K562 (cell line): ENCODE results near the gene IRAK2. TPM values are rescaled to one million over a fixed set of nuclear protein-coding genes. Genes with fewer than 3 reads are reported as not detected.

Experiments used
- ATAC-seq: fragments of 200-7000 bp; cut with Tn5 transposase; 3 replicates; pipeline ENCODE4 v1.9.1; 2020; ENCODE audit warnings: moderate library complexity
- BruUV-seq: library from RNA; stranded (reverse); fragments of 400-500 nt; replicated peaks from 2 replicates; lab custom pipeline; 2021; lab: Mats Ljungman, UMichigan
- CTCF ChIA-PET: fragments of 300-600 bp; formaldehyde crosslinking; extraction: SDS; loops from one replicate; lab custom pipeline; 2021; ENCODE audit warnings: low intra/inter-chr PET ratio; lab: Yijun Ruan, JAX
- POLR2A ChIA-PET: fragments of 300-600, 350-650 bp; sonication (Branson Sonifier 250); formaldehyde crosslinking; extraction: SDS; loops from one replicate; lab custom pipeline; 2021; ENCODE audit warnings: antibody characterized with exemption, inconsistent platforms; lab: Yijun Ruan, JAX
- DNase-seq, 4 experiments: peaks; one replicate each; pipeline versions ENCODE4 v3.0.0 to v3.0.0-alpha.2; 2011 to 2018; ENCODE audit warnings: low spot score in 3 of 4, mixed read lengths in 3 of 4; ENCODE audit errors: extremely low read depth in 1 of 4
- FAIRE-seq: peaks from 2 replicates; lab custom pipeline; 2011; peaks lifted over from hg19 to GRCh38; lab: Jason Lieb, UNC
- H2AFZ ChIP-seq: 2 replicates; pipeline ENCODE4 v1.6.0; 2011; ENCODE audit warnings: low read depth, low read length, control low read depth, inconsistent platforms
- H3K27ac ChIP-seq: fragments of 200-600 bp; 3 replicates; pipeline ENCODE4 v1.8.0; 2011; ENCODE audit warnings: low read depth, mild to moderate bottlenecking, control low read depth, inconsistent platforms, low read length, moderate library complexity, mixed read lengths; ENCODE audit errors: extremely low read depth
- H3K27me3 ChIP-seq, 2 experiments: fragments of 300-600 bp in 1 of 2; 2 replicates in 1 of 2; 3 replicates in 1 of 2; pipeline versions ENCODE4 v1.6.0 to v1.8.0; 2011; ENCODE audit warnings: inconsistent platforms in 2 of 2, low read length in 2 of 2, mild to moderate bottlenecking in 1 of 2, mixed read lengths in 1 of 2, moderate library complexity in 1 of 2; ENCODE audit not compliant: control insufficient read depth in 2 of 2, insufficient read depth in 2 of 2
- H3K36me3 ChIP-seq: fragments of 300-600 bp; 3 replicates; pipeline ENCODE4 v1.8.0; 2011; ENCODE audit warnings: mild to moderate bottlenecking, low read length, inconsistent platforms; ENCODE audit not compliant: control insufficient read depth, insufficient read depth
- H3K4me1 ChIP-seq, 2 experiments: fragments of 200-600 bp in 1 of 2; replicated peaks in 1 of 2; 2 replicates in 1 of 2; 3 replicates in 1 of 2; pipeline versions ENCODE4 v1.5.1 to v1.8.0; 2011; ENCODE audit warnings: inconsistent platforms in 2 of 2, low read length in 2 of 2, mild to moderate bottlenecking in 1 of 2, mixed read lengths in 1 of 2, moderate library complexity in 1 of 2; ENCODE audit not compliant: control insufficient read depth in 2 of 2, insufficient read depth in 2 of 2
- H3K4me2 ChIP-seq: 2 replicates; pipeline ENCODE4 v1.6.1; 2011; ENCODE audit warnings: low read length, control low read depth, inconsistent platforms, mixed read lengths; ENCODE audit not compliant: insufficient read depth
- H3K4me3 ChIP-seq: fragments of 200-600 bp; sonication (generic), shearing (Covaris generic); 2 replicates; pipeline ENCODE4 v1.5.1; 2016; ENCODE audit warnings: control low read depth, inconsistent platforms
- H3K79me2 ChIP-seq: fragments of 200-600 bp; 3 replicates; pipeline ENCODE4 v1.8.0; 2011; ENCODE audit warnings: low read length, inconsistent platforms; ENCODE audit not compliant: control insufficient read depth, insufficient read depth
- H3K9ac ChIP-seq, 2 experiments: 2 replicates each; pipeline versions ENCODE4 v1.6.0 to v1.6.1; 2011; ENCODE audit warnings: low read depth in 2 of 2, low read length in 2 of 2, control low read depth in 1 of 2, inconsistent platforms in 1 of 2, mild to moderate bottlenecking in 1 of 2, mixed read lengths in 1 of 2; ENCODE audit not compliant: insufficient read depth in 1 of 2
- H3K9me1 ChIP-seq: one replicate; pipeline ENCODE4 v1.6.0; 2011; ENCODE audit warnings: inconsistent platforms, mild to moderate bottlenecking, low read length, moderate library complexity; ENCODE audit not compliant: control insufficient read depth, insufficient read depth
- H3K9me3 ChIP-seq: replicated peaks from 2 replicates; pipeline ENCODE4 v1.5.1; 2011; ENCODE audit warnings: low read depth, low read length, inconsistent platforms; ENCODE audit not compliant: control insufficient read depth, insufficient read depth
- H4K20me1 ChIP-seq: replicated peaks from 2 replicates; pipeline ENCODE4 v1.6.1; 2011; ENCODE audit warnings: low read length, inconsistent platforms, mixed read lengths; ENCODE audit not compliant: control insufficient read depth, insufficient read depth
- CBFA2T2 ChIP-seq: fragments of 450-650 bp; conservative IDR thresholded peaks from 2 replicates; pipeline ENCODE4 v1.6.1; 2017; ENCODE audit warnings: mild to moderate bottlenecking
- CBFA2T3 ChIP-seq: fragments of 450-650 bp; IDR thresholded peaks from 2 replicates; pipeline ENCODE4 v1.6.1; 2017
- ZC3H4 ChIP-seq: sonication (generic); formaldehyde crosslinking; IDR thresholded peaks from 2 replicates; pipeline ENCODE4 v1.9.0; 2021; ENCODE audit warnings: missing genetic modification reagents, borderline replicate concordance
- WGBS: fragments of 100-300 bp; shearing (Covaris generic); methylation state at CpG from one replicate; pipeline ENCODE4 v1.1.6; 2016; ENCODE audit warnings: low coverage, mixed read lengths; ENCODE audit not compliant: insufficient coverage; ENCODE audit errors: missing lambda C conversion rate; 5-methylcytosine and 5-hydroxymethylcytosine counted together
- in situ Hi-C: fragments of 300-500 bp; cut with MboI; formaldehyde crosslinking; loops from 4 replicates; pipeline ENCODE4 v1.15.0; 2018; ENCODE audit warnings: inconsistent platforms, mixed read lengths
- intact Hi-C: fragments of 100-400 bp; cut with micrococcal nuclease; formaldehyde crosslinking; loops from 2 replicates; pipeline ENCODE4 v1.14.2; 2022
- polyA plus RNA-seq, 8 experiments: library from polyadenylated mRNA; depleted of rRNA in 4 of 8; stranded (reverse) in 5 of 8; unstranded in 3 of 8; fragments of >200 nt; fragmentation: Nextera tagmentation in 2 of 8; fragmentation: Illumina TruSeq in 1 of 8; extraction: Ambion mirVana in 2 of 8; extraction: Trizol in 1 of 8; gene quantifications; 2 replicates each; pipeline versions ENCODE4 v1.2.1 to v1.2.3, GENCODE V29; 2011 to 2014; ENCODE audit warnings: inconsistent platforms in 1 of 8, missing spikeins in 1 of 8
- total RNA-seq, 7 experiments: library from RNA; depleted of rRNA in 6 of 7; stranded (reverse); fragments of >200 nt in 6 of 7; fragmentation: Illumina TruSeq in 2 of 7; extraction: Trizol in 2 of 7; gene quantifications; 2 replicates each; pipeline versions ENCODE4 v1.2.1 to v1.2.3, GENCODE V29; 2011 to 2021; ENCODE audit warnings: low replicate concordance in 1 of 7
- TF ChIP-seq, protein P1 (sequence below): conservative IDR thresholded peaks from 2 replicates; pipeline ENCODE4 v1.6.1; 2011; ENCODE audit warnings: low read depth, mild to moderate bottlenecking, low read length; ENCODE audit not compliant: control insufficient read depth

The IRAK2 gene
- total and polyA plus RNA-seq, 9 of the 15 experiments (the other 6 are each of a cell fraction or from before 2014, with no cell fraction given), result 0.42 to 4.4 (median 2.7) TPM

DNA sequence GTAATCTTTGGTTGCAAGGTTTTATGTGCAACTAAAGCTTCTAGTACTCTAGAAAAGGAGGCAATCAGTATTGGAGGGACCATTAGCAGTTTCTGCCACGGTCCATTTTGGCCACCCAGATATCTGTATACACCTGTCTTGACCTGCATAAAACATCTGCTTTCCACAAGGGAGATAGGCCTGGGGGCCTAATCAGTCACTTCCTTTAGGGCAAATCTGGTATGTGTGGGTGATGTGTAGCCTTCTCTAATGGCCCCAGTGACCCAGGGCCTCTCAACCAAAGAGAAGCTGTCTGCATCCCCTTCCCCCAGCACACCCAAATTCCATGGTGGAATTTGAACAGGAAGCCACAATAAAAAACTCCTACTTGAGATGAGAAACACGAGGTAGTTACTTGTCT lies 19.5 kb downstream of the IRAK2 start:
- POLR2A ChIA-PET, result interaction anchor here (0.6 to 2.4 kb wide), 3 partner anchors 10 to 36 kb away, joined by 3 to 7 read pairs (median 6); no protein-coding TSS in a partner anchor
- 18% methylated on average over 2 of the region's 2 CpGs for WGBS
- peak; percentile 54 for TF ChIP-seq CBFA2T3
- TF ChIP-seq ZC3H4, result no peak
- TF ChIP-seq, protein P1, sequence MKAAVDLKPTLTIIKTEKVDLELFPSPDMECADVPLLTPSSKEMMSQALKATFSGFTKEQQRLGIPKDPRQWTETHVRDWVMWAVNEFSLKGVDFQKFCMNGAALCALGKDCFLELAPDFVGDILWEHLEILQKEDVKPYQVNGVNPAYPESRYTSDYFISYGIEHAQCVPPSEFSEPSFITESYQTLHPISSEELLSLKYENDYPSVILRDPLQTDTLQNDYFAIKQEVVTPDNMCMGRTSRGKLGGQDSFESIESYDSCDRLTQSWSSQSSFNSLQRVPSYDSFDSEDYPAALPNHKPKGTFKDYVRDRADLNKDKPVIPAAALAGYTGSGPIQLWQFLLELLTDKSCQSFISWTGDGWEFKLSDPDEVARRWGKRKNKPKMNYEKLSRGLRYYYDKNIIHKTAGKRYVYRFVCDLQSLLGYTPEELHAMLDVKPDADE, result no peak
- TF ChIP-seq CBFA2T2, result 0 out of 2 replicates have a peak, but pooled peaks have one; percentile 6
- Histone ChIP-seq H3K79me2 (no peaks in the 10 kb centered on the region), H3K4me2 (no peak overlapping the region), H3K4me1 (peaks cover 0 to 7% of the 10 kb centered on the region in 2 experiments; a peak in 4 of 5 replicates), H3K9me1 (no peaks in the 10 kb centered on the region), H3K27ac (no peak overlapping the region), H3K27me3 (no peaks in the 10 kb centered on the region), H3K9me3 (no peaks in the 10 kb centered on the region), H3K36me3 (no peaks in the 10 kb centered on the region), H3K4me3 (no peak overlapping the region), H2AFZ (no peak overlapping the region), H4K20me1 (no peaks in the 10 kb centered on the region), H3K9ac (no peak overlapping the region)
- in situ Hi-C loops (no loop called here), intact Hi-C loops (no loop called here)
- no peak for FAIRE-seq
- ATAC-seq, result no peak
- BruUV-seq, result no TSS peak
- CTCF ChIA-PET, result no interaction called here
- DNase-seq, result no peak
